Tibial nerve (tissue), 3 donors: ENCODE data around the gene DGCR6L.

Experiments used
- POLR2A ChIP-seq, 2 donors: fragments of 450-650 bp; IDR thresholded peaks; one replicate each; pipeline ENCODE4 v1.6.1; 2017; ENCODE audit warnings: antibody characterized with exemption in 2 of 2, mild to moderate bottlenecking in 2 of 2, moderate library complexity in 2 of 2
- TF ChIP-seq, protein P1 (sequence below), 5 experiments: fragments of 200-600 bp in 3 of 5; fragments of 450-650 bp in 2 of 5; sonication (generic) in 3 of 5; IDR thresholded peaks; one replicate each; pipeline ENCODE4 v1.5.1; 2016 to 2019; ENCODE audit warnings: antibody characterized with exemption in 5 of 5, mild to moderate bottlenecking in 3 of 5, moderate library complexity in 2 of 5

DNA sequence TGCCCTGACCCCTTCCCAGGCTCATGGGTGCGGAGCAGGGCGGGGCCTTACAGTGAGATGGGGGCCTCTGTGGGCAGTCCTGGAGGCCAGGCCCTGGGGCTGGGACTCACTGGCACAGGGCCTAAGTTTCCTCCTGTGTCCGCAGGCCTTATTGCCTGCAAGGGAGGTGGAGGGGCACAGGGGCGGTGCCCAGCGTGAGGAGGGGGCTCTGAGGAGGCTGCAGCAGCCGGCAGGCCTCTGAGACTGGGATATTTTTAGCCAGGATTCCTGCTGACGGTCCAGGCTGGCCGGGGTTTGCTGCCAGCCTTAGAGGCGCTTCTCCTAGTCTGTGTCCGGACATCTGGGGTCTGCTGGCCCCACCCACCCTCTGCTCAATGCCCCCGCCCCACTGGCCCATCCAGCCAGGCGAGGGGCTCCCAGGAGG, 46.1 kb downstream of the DGCR6L start:
- TF ChIP-seq, protein P1, sequence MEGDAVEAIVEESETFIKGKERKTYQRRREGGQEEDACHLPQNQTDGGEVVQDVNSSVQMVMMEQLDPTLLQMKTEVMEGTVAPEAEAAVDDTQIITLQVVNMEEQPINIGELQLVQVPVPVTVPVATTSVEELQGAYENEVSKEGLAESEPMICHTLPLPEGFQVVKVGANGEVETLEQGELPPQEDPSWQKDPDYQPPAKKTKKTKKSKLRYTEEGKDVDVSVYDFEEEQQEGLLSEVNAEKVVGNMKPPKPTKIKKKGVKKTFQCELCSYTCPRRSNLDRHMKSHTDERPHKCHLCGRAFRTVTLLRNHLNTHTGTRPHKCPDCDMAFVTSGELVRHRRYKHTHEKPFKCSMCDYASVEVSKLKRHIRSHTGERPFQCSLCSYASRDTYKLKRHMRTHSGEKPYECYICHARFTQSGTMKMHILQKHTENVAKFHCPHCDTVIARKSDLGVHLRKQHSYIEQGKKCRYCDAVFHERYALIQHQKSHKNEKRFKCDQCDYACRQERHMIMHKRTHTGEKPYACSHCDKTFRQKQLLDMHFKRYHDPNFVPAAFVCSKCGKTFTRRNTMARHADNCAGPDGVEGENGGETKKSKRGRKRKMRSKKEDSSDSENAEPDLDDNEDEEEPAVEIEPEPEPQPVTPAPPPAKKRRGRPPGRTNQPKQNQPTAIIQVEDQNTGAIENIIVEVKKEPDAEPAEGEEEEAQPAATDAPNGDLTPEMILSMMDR (IDR thresholded peaks at IDR 0.05): no peak
- no peak for TF ChIP-seq POLR2A (IDR thresholded peaks at IDR 0.05)
